HEK293 (cell line): ENCODE results near the gene KCP.
A peak's percentile ranks its signal among the peaks of the same experiment; 100 is the strongest.

ENCODE experiments used
- CTCF ChIA-PET: fragments of 350-600 bp; formaldehyde crosslinking; extraction: SDS; loops from one replicate; lab custom pipeline; 2021; ENCODE audit warnings: antibody characterized with exemption; lab: Yijun Ruan, JAX
- POLR2A ChIA-PET: fragments of 300-600 bp; formaldehyde crosslinking; extraction: SDS; loops from one replicate; lab custom pipeline; 2020; ENCODE audit warnings: antibody characterized with exemption, inconsistent platforms; lab: Yijun Ruan, JAX
- H3K27ac ChIP-seq: fragments of 200-500 bp; sonication (Bioruptor generic); 2 replicates; pipeline ENCODE4 v1.5.1; 2014; ENCODE audit warnings: low read depth, low read length, control low read depth, inconsistent platforms; ENCODE audit errors: extremely low read depth
- H3K36me3 ChIP-seq, 2 experiments: fragments of 200-500 bp in 1 of 2; sonication (Bioruptor generic) in 1 of 2; 1 replicate in 1 of 2; 2 replicates in 1 of 2; pipeline ENCODE4 v1.5.1; 2014 to 2017; ENCODE audit warnings: inconsistent platforms in 2 of 2, low read length in 2 of 2; ENCODE audit not compliant: control insufficient read depth in 2 of 2, insufficient read depth in 1 of 2
- H3K4me1 ChIP-seq: fragments of 200-500 bp; sonication (Bioruptor generic); 2 replicates; pipeline ENCODE4 v1.5.1; 2014; ENCODE audit warnings: mild to moderate bottlenecking, low read length, inconsistent platforms; ENCODE audit not compliant: control insufficient read depth, insufficient read depth
- H3K4me3 ChIP-seq: 2 replicates; pipeline ENCODE4 v1.5.1; 2011; ENCODE audit warnings: low read depth, mild to moderate bottlenecking, control low read depth, low read length, moderate library complexity
- H3K9me3 ChIP-seq: fragments of 200-500 bp; sonication (Bioruptor generic); 2 replicates; pipeline ENCODE4 v1.5.1; 2014; ENCODE audit warnings: low read depth, low read length, inconsistent platforms; ENCODE audit not compliant: control insufficient read depth, insufficient read depth
- BCL6B ChIP-seq: fragments of 450-650 bp; formaldehyde crosslinking; IDR thresholded peaks from 2 replicates; pipeline ENCODE4 v1.5.1; 2017; ENCODE audit warnings: missing biosample characterization, missing genetic modification characterization
- ELK4 ChIP-seq: IDR thresholded peaks from 2 replicates; pipeline ENCODE4 v1.6.1; 2011; ENCODE audit warnings: mild to moderate bottlenecking, low read depth, low read length, borderline replicate concordance
- KLF17 ChIP-seq: fragments of 450-650 bp; formaldehyde crosslinking; IDR thresholded peaks from 2 replicates; pipeline ENCODE4 v1.5.1; 2016; ENCODE audit warnings: missing biosample characterization, missing genetic modification characterization
- OVOL3 ChIP-seq: fragments of 450-650 bp; formaldehyde crosslinking; IDR thresholded peaks from 2 replicates; pipeline ENCODE4 v1.5.1; 2016; ENCODE audit warnings: missing biosample characterization, missing genetic modification characterization
- RBAK ChIP-seq: fragments of 450-650 bp; formaldehyde crosslinking; IDR thresholded peaks from 2 replicates; pipeline ENCODE4 v1.5.1; 2016; ENCODE audit warnings: missing biosample characterization, missing genetic modification characterization
- REPIN1 ChIP-seq: fragments of 450-650 bp; formaldehyde crosslinking; IDR thresholded peaks from 2 replicates; pipeline ENCODE4 v1.5.1; 2017; ENCODE audit warnings: missing biosample characterization, missing genetic modification characterization, low read depth
- SP2 ChIP-seq: fragments of 450-650 bp; formaldehyde crosslinking; IDR thresholded peaks from 2 replicates; pipeline ENCODE4 v1.5.1; 2016; ENCODE audit warnings: missing biosample characterization, missing genetic modification characterization
- SP7 ChIP-seq: fragments of 450-650 bp; formaldehyde crosslinking; IDR thresholded peaks from 2 replicates; pipeline ENCODE4 v1.5.1; 2016; ENCODE audit warnings: missing biosample characterization, missing genetic modification characterization
- TRIM28 ChIP-seq: IDR thresholded peaks from 2 replicates; pipeline ENCODE4 v1.6.1; 2011; ENCODE audit warnings: low read length, control low read depth, borderline replicate concordance
- TSHZ1 ChIP-seq: fragments of 450-650 bp; formaldehyde crosslinking; IDR thresholded peaks from 2 replicates; pipeline ENCODE4 v1.5.1; 2016; ENCODE audit warnings: missing biosample characterization, missing genetic modification characterization, borderline replicate concordance
- ZBTB26 ChIP-seq: fragments of 450-650 bp; formaldehyde crosslinking; optimal IDR thresholded peaks from 2 replicates; pipeline ENCODE3; 2016; ENCODE audit warnings: missing biosample characterization, mild to moderate bottlenecking, missing genetic modification characterization
- ZFP69B ChIP-seq: fragments of 450-650 bp; formaldehyde crosslinking; IDR thresholded peaks from 2 replicates; pipeline ENCODE4 v1.5.1; 2016; ENCODE audit warnings: missing biosample characterization, missing genetic modification characterization
- ZNF169 ChIP-seq: fragments of 450-650 bp; formaldehyde crosslinking; IDR thresholded peaks from 2 replicates; pipeline ENCODE4 v1.5.1; 2016; ENCODE audit warnings: missing biosample characterization, missing genetic modification characterization
- ZNF174 ChIP-seq: fragments of 450-650 bp; formaldehyde crosslinking; IDR thresholded peaks from 2 replicates; pipeline ENCODE4 v1.5.0; 2017; ENCODE audit warnings: missing biosample characterization, mild to moderate bottlenecking, missing genetic modification characterization
- ZNF202 ChIP-seq: fragments of 450-650 bp; formaldehyde crosslinking; IDR thresholded peaks from 2 replicates; pipeline ENCODE4 v1.5.1; 2016; ENCODE audit warnings: missing biosample characterization, missing genetic modification characterization, borderline replicate concordance
- ZNF221 ChIP-seq: fragments of 450-650 bp; formaldehyde crosslinking; IDR thresholded peaks from 2 replicates; pipeline ENCODE4 v1.5.1; 2017; ENCODE audit warnings: missing biosample characterization, missing genetic modification characterization, borderline replicate concordance
- ZNF274 ChIP-seq, 2 experiments: fragments of 200-500 bp in 1 of 2; fragments of 450-650 bp in 1 of 2; sonication (Bioruptor generic) in 1 of 2; formaldehyde crosslinking in 1 of 2; IDR thresholded peaks; 2 replicates each; pipeline versions ENCODE4 v1.5.1 to v1.6.1; 2014 to 2016; ENCODE audit warnings: borderline replicate concordance in 1 of 2, inconsistent platforms in 1 of 2, low read length in 1 of 2, missing biosample characterization in 1 of 2, missing genetic modification characterization in 1 of 2
- ZNF302 ChIP-seq: fragments of 450-650 bp; formaldehyde crosslinking; IDR thresholded peaks from 2 replicates; pipeline ENCODE4 v1.5.1; 2016; ENCODE audit warnings: missing biosample characterization, missing genetic modification characterization, low read depth
- ZNF341 ChIP-seq: fragments of 450-650 bp; formaldehyde crosslinking; IDR thresholded peaks from 2 replicates; pipeline ENCODE4; 2016; ENCODE audit warnings: low read depth, missing biosample characterization, missing genetic modification characterization
- ZNF354C ChIP-seq: fragments of 450-650 bp; formaldehyde crosslinking; IDR thresholded peaks from 2 replicates; pipeline ENCODE4 v1.5.1; 2016; ENCODE audit warnings: missing biosample characterization, missing genetic modification characterization, low read depth, borderline replicate concordance
- ZNF394 ChIP-seq: fragments of 450-650 bp; formaldehyde crosslinking; IDR thresholded peaks from 2 replicates; pipeline ENCODE4 v1.5.1; 2016; ENCODE audit warnings: missing biosample characterization, missing genetic modification characterization, mild to moderate bottlenecking, moderate library complexity, borderline replicate concordance
- ZNF513 ChIP-seq: fragments of 450-650 bp; IDR thresholded peaks from 2 replicates; pipeline ENCODE4 v1.5.1; 2018; ENCODE audit warnings: missing biosample characterization, missing genetic modification characterization
- ZNF580 ChIP-seq: fragments of 450-650 bp; formaldehyde crosslinking; IDR thresholded peaks from 2 replicates; pipeline ENCODE4 v1.5.1; 2016; ENCODE audit warnings: missing biosample characterization, missing genetic modification characterization
- ZNF585B ChIP-seq: fragments of 450-650 bp; formaldehyde crosslinking; IDR thresholded peaks from 2 replicates; pipeline ENCODE4 v1.5.1; 2016; ENCODE audit warnings: missing biosample characterization, missing genetic modification characterization
- ZNF596 ChIP-seq: fragments of 450-650 bp; IDR thresholded peaks from 2 replicates; pipeline ENCODE4 v1.5.0; 2018; ENCODE audit warnings: missing biosample characterization, mild to moderate bottlenecking, missing genetic modification characterization, moderate library complexity
- ZNF664 ChIP-seq: fragments of 450-650 bp; formaldehyde crosslinking; IDR thresholded peaks from 2 replicates; pipeline ENCODE4 v1.5.1; 2016; ENCODE audit warnings: missing biosample characterization, missing genetic modification characterization

KCP gene

GRCh38 chr7:128831994-128832879 lies 78.3 kb downstream of the KCP start:
- ChIA-PET CTCF (interaction anchor here (0.6 to 1.2 kb wide), 3 partner anchors 9 to 31 kb away, joined by 3 to 4 read pairs (median 4); no protein-coding TSS in a partner anchor), POLR2A (interaction anchor here (0.8 to 1.5 kb wide), 2 partner anchors 30 to 93 kb away, joined by 3 to 6 read pairs; partner anchors contain the start of genes ATP6V1F and CALU)
- no peaks in the 10 kb centered on the region for H3K4me1 ChIP-seq
- H3K9me3 ChIP-seq: no peaks in the 10 kb centered on the region
- no peak overlapping the region for H3K27ac ChIP-seq
- H3K36me3 ChIP-seq: peaks cover 0 to 27% of the 10 kb centered on the region in 2 experiments; a peak in 1 of 3 replicates
- no peak overlapping the region; the same call in 1 of the 2 replicates for H3K4me3 ChIP-seq
- TF ChIP-seq ZNF354C (tag by site-specific recombination) (no peak), ZBTB26 (tag by site-specific recombination) (no peak), ZNF513 (tag by site-specific recombination) (no peak), OVOL3 (tag by site-specific recombination) (no peak), TRIM28 (no peak), ELK4 (no peak), RBAK (tag by site-specific recombination) (no peak), ZNF664 (no peak), TSHZ1 (no peak), ZNF580 (tag by site-specific recombination) (no peak), REPIN1 (tag by site-specific recombination) (no peak), SP7 (tag by site-specific recombination) (no peak), ZFP69B (tag by site-specific recombination) (peak; percentile 86), SP2 (tag by site-specific recombination) (peak; percentile 10; the same call in 1 of the 2 replicates), ZNF302 (tag by site-specific recombination) (no peak), ZNF394 (tag by site-specific recombination) (no peak), ZNF596 (tag by site-specific recombination) (no peak), ZNF169 (no peak), ZNF202 (tag by site-specific recombination) (no peak), ZNF221 (no peak), KLF17 (tag by site-specific recombination) (no peak), ZNF585B (tag by site-specific recombination) (no peak), ZNF341 (tag by site-specific recombination) (peak; percentile 42), ZNF274 (IDR thresholded peaks at IDR 0.05; ENCODE audit: low read length) (no peak), ZNF274 (tag by site-specific recombination; IDR thresholded peaks at IDR 0.05; ENCODE audit: borderline replicate concordance) (no peak), ZNF174 (tag by site-specific recombination) (no peak), BCL6B (no peak)
